ENCODE data around the gene TRIM36. TPM values are rescaled to one million over a fixed set of nuclear protein-coding genes. Genes with fewer than 3 reads are reported as not detected.

Gene TRIM36
- polyA plus RNA-seq, 1 of the 3 experiments (the other 2 are of a cell fraction), result 0.16 TPM

- H2AFZ ChIP-seq (ENCODE audit: low read depth), result no peak overlapping the region
- no peak overlapping the region for H3K4me3 ChIP-seq (ENCODE audit: low read depth in 2 of 2, low read length in 1 of 2)
- no peak overlapping the region for H3K27ac ChIP-seq (ENCODE audit: low read depth in 2 of 2, low read length in 1 of 2)
- H3K9me2 ChIP-seq, result no peaks in the 10 kb centered on the region
- H3K4me1 ChIP-seq (ENCODE audit: control insufficient read depth in 1 of 2, insufficient read depth in 2 of 2, low read depth in 1 of 2, low read length in 1 of 2), result no peaks in the 10 kb centered on the region
- H3K36me3 ChIP-seq (replicated peaks in 1 of 2; ENCODE audit: control insufficient read depth in 1 of 2, insufficient read depth in 2 of 2, low read length in 1 of 2), result no peaks in the 10 kb centered on the region
- no peak overlapping the region for H3K4me2 ChIP-seq
- DNase-seq, result no peak
- POLR2A ChIA-PET, result no interaction called here
- TF ChIP-seq FOXM1 (IDR thresholded peaks at IDR 0.05; ENCODE audit: low read depth), result no peak
- no peak for TF ChIP-seq POLR2AphosphoS5 (IDR thresholded peaks at IDR 0.05; ENCODE audit: low read depth, low read length)
- no peak for TF ChIP-seq RXRA (IDR thresholded peaks at IDR 0.05; ENCODE audit: borderline replicate concordance, low read depth)
- TF ChIP-seq CTCF (IDR thresholded peaks at IDR 0.05), result no peak
- no peak for TF ChIP-seq YY1 (IDR thresholded peaks at IDR 0.05; ENCODE audit: low read depth)
- no peak for TF ChIP-seq ELF1 (IDR thresholded peaks at IDR 0.05)
- TF ChIP-seq EZH2phosphoT487 (IDR thresholded peaks at IDR 0.05; ENCODE audit: borderline replicate concordance, low read depth), result no peak
- TF ChIP-seq RAD21 (IDR thresholded peaks at IDR 0.05; ENCODE audit: low read length), result no peak
- no peak for TF ChIP-seq NFIC (IDR thresholded peaks at IDR 0.05; ENCODE audit: borderline replicate concordance)
- TF ChIP-seq REST (IDR thresholded peaks at IDR 0.05; ENCODE audit: low read depth, low read length), result no peak
- TF ChIP-seq RCOR1 (IDR thresholded peaks at IDR 0.05; ENCODE audit: low read length), result no peak
- no peak for TF ChIP-seq FOXJ3 (CRISPR knock-in tag; IDR thresholded peaks at IDR 0.05)
- no peak for TF ChIP-seq TEAD4 (IDR thresholded peaks at IDR 0.05; ENCODE audit: borderline replicate concordance, insufficient read depth)
- TF ChIP-seq SMC3 (IDR thresholded peaks at IDR 0.05; ENCODE audit: low read depth, low read length), result no peak
- no peak for TF ChIP-seq GATA2 (CRISPR knock-in tag; IDR thresholded peaks at IDR 0.05)
- TF ChIP-seq ZBTB33 (IDR thresholded peaks at IDR 0.05; ENCODE audit: borderline replicate concordance, low read depth), result no peak
- TF ChIP-seq USF2 (IDR thresholded peaks at IDR 0.05; ENCODE audit: borderline replicate concordance, low read depth, low read length), result no peak
- no peak for TF ChIP-seq TAF1 (IDR thresholded peaks at IDR 0.05; ENCODE audit: borderline replicate concordance, low read depth, low read length)
- TF ChIP-seq PBX3 (IDR thresholded peaks at IDR 0.05), result no peak
- TF ChIP-seq CHD2 (IDR thresholded peaks at IDR 0.05; ENCODE audit: low read length, partially characterized antibody), result no peak
- no peaks in the 10 kb centered on the region for H4K20me1 ChIP-seq (ENCODE audit: insufficient read depth)
- H3K9ac ChIP-seq, result no peak overlapping the region
- WGBS (ENCODE audit: low lambda C conversion rate), result 45% methylated on average over 6 of the region's 6 CpGs
- no peaks in the 10 kb centered on the region for H3F3A ChIP-seq (replicated peaks; ENCODE audit: insufficient read depth)
- CTCF ChIA-PET, result interaction anchor here (0.8 kb wide), 1 partner anchor 13 kb away, joined by 3 read pairs; no protein-coding TSS in a partner anchor
- H3K79me2 ChIP-seq (ENCODE audit: insufficient read depth), result no peaks in the 10 kb centered on the region
- no peaks in the 10 kb centered on the region for H3K9me3 ChIP-seq
- H3K27me3 ChIP-seq (ENCODE audit: insufficient read depth), result no peaks in the 10 kb centered on the region
These were observed 18.4 kb downstream of the TRIM36 start for GRCh38 chr5:115151208-115151805.
